GM18502 (cell line): ENCODE results near the gene TECTB.
"Not testable (repeated sequence)": the region's sequence is repeated elsewhere in the genome, so short reads cannot be mapped to it uniquely, and the experiment has no call there.

ENCODE experiments used
- ATAC-seq: cut with Tn5 transposase; IDR thresholded peaks from one replicate; pipeline ENCODE4 v1.9.1; 2021; ENCODE audit warnings: mild to moderate bottlenecking; ENCODE audit not compliant: unreplicated experiment, poor library complexity

TECTB gene

DNA sequence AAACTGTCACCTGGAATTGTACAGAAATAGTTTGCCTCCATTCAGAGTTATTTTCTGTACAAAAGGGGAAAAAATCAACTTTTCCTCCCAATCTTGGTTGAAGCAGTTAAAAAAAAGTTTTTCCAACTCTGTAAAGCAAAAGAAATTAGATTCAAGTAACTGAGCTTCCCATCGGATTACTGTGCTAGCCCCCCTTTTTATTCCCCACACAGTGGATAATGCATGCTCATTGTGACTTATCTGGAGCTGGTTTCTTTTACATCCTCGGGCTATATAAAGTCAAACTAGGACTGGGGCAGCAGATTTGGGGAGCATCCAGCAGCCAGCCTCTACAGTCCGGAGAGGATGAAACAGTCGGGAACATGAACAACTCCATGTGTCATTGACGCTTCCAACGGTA lies at the start of gene TECTB:
Gene TECTB, plus strand, starts transcription at position 301 of the 400 bp plus-strand sequence. CDS start 335 bp downstream, outside the sequence.
- ATAC-seq = no peak

- no peak for ATAC-seq
Measured at GRCh38 chr10:112235141-112235540, 48.1 kb upstream of the TECTB start.

DNA sequence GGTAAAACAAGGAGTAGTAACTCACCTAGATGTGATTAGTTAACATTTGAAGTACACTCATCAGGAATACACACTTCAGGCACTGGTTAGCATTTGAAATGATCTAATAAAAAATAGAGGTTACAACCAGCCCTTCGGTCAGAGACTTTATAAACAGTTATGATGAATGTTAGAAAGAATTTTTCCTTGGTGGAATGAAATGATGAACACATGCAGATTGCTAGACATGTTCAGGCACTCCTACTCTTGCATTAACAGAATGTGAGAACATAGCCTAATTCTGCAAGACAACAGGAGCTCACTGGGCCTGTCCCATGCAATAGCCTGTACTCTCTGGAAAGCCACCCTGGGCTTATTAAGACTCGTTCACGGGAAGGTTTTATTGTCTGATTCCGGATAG lies 47.3 kb upstream of the TECTB start:
- no peak for ATAC-seq

- ATAC-seq = no peak
Measured at GRCh38 chr10:112236486-112236885, 46.7 kb upstream of the TECTB start.

GRCh38 chr10:112239347-112239746 lies 43.9 kb upstream of the TECTB start:
- no peak for ATAC-seq

DNA sequence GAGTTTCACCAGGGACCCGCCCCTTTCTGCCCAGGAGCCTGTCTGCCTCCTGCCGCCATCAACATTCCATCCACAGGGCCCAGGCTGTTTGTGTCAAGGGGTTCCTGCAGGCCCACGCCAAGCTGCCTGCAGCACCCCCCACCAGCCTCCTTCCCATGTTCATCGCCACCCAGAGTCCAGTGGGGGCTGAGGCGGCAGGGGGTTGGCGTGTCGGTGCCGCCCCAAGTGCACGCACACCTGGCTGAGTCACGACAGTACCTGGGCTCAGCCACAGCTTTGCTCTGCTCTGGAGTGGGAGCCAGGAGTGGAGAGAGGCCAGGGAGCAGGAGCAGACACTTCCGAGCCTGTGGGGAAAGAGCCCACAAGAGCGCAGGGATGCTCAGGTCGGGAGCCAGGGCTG lies 42.8 kb upstream of the TECTB start:
- ATAC-seq = no peak

DNA sequence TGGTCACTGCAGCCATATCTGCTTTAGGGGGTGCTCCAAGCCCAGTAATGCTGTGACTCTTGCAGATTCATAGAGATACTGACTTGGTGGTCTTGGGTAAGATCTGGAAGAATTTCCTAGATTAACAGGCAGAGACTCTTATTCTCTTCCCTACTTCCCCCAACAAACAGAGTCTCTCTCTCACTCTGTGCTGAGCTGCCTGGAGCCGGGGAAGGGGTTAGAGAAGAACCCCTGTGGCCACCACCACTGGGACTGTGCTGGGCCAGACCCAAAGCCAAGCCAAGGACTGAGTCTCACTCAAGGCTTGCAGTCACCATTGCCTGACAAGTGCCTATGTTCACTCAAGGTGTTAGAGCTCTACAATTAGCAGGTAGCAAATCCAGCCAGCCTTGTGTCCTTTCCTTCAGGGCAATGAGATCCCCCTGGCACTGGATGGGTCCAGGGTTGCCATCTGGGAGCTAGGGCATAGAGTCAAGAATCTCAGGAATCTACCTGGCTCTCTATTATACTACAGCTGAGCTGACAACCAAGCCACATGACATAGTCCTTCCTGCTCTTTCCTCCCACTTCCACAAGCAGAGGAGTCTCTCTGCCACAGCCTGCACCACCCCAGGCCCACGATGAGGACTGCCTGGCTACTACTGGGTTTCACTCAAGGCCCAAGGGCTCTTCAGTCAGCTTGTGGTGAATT lies 41.4 kb upstream of the TECTB start:
- ATAC-seq = no peak

GRCh38 chr10:112242769-112243168 lies 40.4 kb upstream of the TECTB start:
- no peak for ATAC-seq

GRCh38 chr10:112243713-112244112 lies 39.5 kb upstream of the TECTB start:
- no peak for ATAC-seq

DNA sequence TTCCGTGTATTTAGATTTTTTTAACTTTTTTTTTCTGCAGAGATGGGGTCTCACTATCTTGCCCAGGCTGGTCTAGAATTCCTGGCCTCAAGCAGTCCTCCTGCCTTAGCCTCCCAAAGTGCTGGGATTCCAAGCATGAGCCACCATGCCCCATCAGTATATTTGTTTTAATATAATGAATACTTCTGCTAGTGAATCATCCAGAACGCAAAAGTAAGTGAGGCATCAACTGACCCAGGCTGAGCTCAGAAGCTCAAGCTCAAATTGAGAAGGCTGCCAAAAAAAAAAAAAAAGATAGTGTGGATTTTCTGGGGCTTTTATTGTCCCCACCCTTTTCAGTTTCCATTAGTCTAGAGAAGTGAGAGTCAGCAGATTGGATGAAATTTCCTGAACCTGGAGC lies 39.0 kb upstream of the TECTB start:
- ATAC-seq = no peak

DNA sequence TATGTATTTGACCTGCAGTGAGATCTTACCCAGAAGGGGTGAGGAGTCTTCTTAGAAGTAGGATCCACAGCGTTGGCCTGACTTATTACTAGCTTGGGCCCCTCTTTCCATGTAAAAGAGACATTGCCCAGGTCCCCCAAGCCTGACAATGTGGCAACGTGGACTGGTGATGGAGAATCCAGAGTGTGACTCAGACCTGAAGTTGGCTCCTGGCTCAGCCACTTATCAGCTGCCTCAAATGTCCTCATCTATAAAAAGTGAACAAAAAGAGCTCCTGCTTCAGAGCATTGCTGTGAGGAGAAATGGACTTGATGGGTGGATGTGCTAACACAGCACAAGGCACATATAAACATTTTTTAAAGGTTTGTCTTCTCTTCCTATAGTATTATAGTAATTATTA lies 35.4 kb upstream of the TECTB start:
- ATAC-seq = no peak

DNA sequence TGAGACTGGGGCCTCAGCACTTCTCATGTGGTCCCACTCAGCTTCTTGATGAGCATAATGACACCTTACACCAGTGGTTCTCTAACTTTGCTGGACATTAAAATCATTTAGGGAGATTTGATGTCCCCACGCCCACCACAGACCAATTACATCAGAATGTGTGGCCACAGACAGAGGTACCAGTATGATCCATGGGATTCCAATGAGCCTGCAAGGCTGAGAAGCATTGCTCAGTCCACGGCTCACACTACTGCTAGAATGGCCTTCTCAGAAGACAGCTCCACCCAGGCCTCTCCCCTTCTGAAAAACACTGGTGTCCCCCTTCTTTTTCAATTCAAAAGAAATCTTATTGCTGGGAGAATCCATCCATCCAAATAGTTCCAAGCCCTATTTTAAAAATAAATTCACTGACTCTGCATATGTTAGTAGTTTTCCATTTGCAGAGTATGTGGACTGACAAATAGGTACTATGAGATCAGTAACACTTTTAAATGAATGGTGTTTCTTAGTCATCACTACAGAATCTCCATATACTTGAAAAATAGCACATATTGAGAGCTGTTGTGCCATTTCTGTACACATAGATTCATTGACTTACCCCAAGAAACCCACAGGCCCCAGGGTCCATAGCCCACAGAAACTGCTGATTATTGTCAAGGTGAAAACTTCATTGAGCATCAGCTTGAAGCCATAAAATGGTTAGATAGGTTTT lies 34.5 kb upstream of the TECTB start:
- no peak for ATAC-seq

- no peak for ATAC-seq
Measured at GRCh38 chr10:112249722-112250121, 33.5 kb upstream of the TECTB start.

- ATAC-seq = no peak
Measured at GRCh38 chr10:112250555-112250954, 32.6 kb upstream of the TECTB start.

- ATAC-seq = not testable (repeated sequence)
Measured at GRCh38 chr10:112251238-112251637, 32.0 kb upstream of the TECTB start.

GRCh38 chr10:112258407-112258806 lies 24.8 kb upstream of the TECTB start:
- ATAC-seq = no peak

- ATAC-seq = no peak
Measured at GRCh38 chr10:112259688-112260087, 23.5 kb upstream of the TECTB start.

DNA sequence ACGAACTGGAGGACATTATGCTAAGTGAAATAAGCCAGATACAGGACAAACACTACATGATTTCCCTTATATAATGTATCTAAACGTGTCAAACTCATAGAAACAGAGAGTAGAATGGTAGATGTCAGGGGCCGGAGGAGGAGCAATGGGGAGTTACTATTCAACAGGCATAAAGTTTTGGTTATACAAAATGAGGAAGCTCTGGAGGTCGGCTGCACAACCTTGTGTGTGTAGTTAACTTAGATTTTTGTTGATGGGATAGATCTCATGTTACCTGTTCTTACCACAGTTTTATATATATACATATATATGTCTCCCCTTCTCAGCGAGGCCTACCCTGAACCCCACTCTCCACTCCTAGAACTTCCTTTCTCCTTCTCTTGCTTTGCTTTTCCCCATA lies 22.4 kb upstream of the TECTB start:
- ATAC-seq = no peak

- ATAC-seq = no peak
Measured at GRCh38 chr10:112261281-112261822, 21.8 kb upstream of the TECTB start.

GRCh38 chr10:112262546-112262945 lies 20.7 kb upstream of the TECTB start:
- ATAC-seq = no peak

GRCh38 chr10:112265745-112266144 lies 17.5 kb upstream of the TECTB start:
- ATAC-seq = no peak

GRCh38 chr10:112269266-112269665 lies 13.9 kb upstream of the TECTB start:
- no peak for ATAC-seq
